ENCODE data around the gene ADCY7.

ADCY7 gene

DNA sequence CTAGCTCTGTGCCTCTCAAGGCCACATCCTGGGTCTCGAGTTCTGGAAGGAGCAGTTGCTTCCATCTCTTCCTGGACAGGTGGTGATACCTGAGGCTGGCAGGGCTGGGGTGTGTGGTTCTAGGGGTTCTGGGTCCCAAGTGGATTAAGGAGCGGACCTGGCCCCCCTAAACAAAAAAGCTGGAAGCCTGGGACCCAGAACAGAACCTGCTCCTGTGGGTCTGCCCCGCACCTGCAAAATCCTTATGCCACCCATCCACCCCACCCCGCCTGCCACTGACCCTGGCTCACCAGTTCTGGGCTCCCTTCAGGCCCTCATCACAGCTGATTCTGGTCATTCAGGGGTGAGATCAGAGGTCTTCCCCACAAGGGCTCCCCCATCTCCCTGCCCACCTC lies 44.8 kb downstream of the ADCY7 start:
- ATAC-seq (replicated peaks; ENCODE audit: extremely low read depth, poor library complexity, severe bottlenecking) = no peak
- Mint-ChIP-seq H3K9me3 (no peaks in the 10 kb centered on the region), H3K27me3 (no peaks in the 10 kb centered on the region), H3K4me3 (no peak overlapping the region), H3K4me1 (peaks cover 16% of the 10 kb centered on the region), H3K27ac (ENCODE audit: low read depth) (no peak overlapping the region), H3K36me3 (ENCODE audit: insufficient read depth) (peaks cover 47% of the 10 kb centered on the region)
- peak in 1 of 2 donors; percentile 6 for DNase-seq (ENCODE audit: low spot score in 2 of 2)

DNA sequence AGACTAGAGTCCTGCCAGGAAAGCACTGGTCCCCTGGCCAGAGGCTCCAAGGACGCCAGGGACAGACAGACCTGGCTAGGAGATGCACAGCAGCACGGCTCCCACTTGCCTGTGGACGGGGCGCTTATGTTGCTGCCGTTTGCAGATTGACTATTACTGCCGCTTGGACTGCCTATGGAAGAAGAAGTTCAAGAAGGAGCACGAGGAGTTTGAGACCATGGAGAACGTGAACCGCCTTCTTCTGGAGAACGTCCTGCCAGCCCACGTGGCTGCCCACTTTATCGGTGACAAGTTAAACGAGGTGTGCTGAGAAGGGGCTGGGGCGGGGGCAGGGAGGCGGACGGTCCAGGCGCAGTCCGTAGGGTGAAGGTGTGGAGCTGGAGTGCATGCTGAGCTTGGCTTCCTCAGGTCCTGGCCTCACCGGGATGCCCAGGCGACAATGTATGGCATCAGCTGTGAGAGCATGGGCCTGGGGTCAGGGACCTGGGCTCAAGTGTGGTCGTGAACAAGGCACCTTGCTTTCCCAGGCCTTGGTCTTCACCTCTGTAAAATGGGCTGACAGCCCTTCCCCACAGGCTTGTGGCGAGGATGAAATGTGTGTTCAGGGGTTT lies 45.6 kb downstream of the ADCY7 start:
- Mint-ChIP-seq H3K27ac (ENCODE audit: low read depth) (no peak overlapping the region), H3K4me1 (peaks cover 16% of the 10 kb centered on the region), H3K9me3 (no peaks in the 10 kb centered on the region), H3K4me3 (no peak overlapping the region), H3K36me3 (ENCODE audit: insufficient read depth) (peaks cover 53% of the 10 kb centered on the region), H3K27me3 (no peaks in the 10 kb centered on the region)
- no peak for ATAC-seq (replicated peaks; ENCODE audit: extremely low read depth, poor library complexity, severe bottlenecking)
- DNase-seq (ENCODE audit: low spot score in 2 of 2) = peak in 1 of 2 donors; percentile 9

DNA sequence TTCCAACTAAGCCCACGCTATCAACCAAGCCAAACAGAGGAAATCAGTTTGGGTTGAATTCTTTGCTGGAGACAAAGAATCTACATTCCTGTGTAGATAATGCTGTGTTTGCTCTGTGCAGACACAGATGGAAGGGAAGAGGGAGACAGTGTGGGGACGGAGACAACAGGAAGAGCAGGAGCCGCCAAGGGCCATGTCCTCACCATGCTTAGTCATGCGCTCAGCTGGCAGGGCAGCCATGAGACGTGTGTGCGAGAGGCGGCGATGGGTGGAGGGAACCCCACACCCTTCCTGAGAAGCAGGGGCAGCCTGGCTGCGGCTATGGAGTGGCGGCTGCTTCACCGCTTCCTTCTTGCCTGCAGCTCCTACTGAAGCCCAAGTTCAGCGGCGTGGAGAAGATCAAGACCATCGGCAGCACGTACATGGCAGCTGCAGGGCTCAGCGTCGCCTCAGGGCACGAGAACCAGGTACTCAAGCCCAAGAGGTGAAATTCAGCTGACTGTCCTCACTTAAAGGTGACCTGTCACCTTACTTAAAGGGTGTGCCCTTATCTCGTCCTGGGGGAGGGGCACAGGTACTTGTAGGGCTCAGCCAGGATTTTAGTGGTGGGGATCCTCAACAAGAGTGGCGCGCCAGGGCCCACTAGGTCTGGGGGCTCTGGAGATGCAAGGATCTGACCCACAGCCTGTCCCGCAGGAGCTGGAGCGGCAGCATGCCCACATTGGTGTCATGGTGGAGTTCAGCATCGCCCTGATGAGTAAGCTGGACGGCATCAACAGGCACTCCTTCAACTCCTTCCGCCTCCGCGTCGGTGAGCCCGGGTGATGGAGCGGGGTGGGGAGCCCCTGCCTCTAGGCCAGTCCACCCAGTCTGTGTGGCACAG lies 47.5 kb downstream of the ADCY7 start:
- peak overlapping the region; percentile 34 for H3K4me3 Mint-ChIP-seq
- DNase-seq (ENCODE audit: low spot score in 2 of 2) (no peak), ATAC-seq (replicated peaks; ENCODE audit: extremely low read depth, poor library complexity, severe bottlenecking) (peak; percentile 61)
- no peaks in the 10 kb centered on the region for H3K27me3 Mint-ChIP-seq
- H3K4me1 Mint-ChIP-seq = peaks cover 16% of the 10 kb centered on the region
- H3K27ac Mint-ChIP-seq (ENCODE audit: low read depth) = peak overlapping the region; percentile 74
- no peaks in the 10 kb centered on the region for H3K9me3 Mint-ChIP-seq
- peaks cover 57% of the 10 kb centered on the region for H3K36me3 Mint-ChIP-seq (ENCODE audit: insufficient read depth)

DNA sequence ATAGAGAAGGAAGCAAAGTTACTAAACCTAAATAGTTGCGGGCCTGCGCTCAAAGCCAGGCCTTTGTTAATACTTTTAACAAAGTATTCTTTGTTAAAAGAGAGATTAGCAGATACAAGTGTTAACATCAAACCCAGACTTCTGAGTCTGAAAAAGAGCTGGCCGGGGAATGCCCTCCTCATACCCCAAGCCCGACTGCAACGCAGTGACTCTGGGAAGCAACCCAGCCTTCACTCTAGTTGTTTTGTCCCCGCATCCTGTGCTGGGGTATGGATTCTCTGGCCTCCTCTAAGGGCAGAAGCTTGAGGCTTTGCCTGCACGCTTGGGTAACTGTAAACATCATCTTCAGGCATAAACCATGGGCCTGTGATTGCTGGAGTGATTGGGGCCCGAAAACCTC lies 48.3 kb downstream of the ADCY7 start:
- ATAC-seq (replicated peaks; ENCODE audit: extremely low read depth, poor library complexity, severe bottlenecking) = no peak
- Mint-ChIP-seq H3K4me3 (no peak overlapping the region), H3K9me3 (no peaks in the 10 kb centered on the region), H3K27ac (ENCODE audit: low read depth) (no peak overlapping the region), H3K27me3 (no peaks in the 10 kb centered on the region), H3K36me3 (ENCODE audit: insufficient read depth) (peaks cover 60% of the 10 kb centered on the region), H3K4me1 (peaks cover 16% of the 10 kb centered on the region)
- DNase-seq (ENCODE audit: low spot score in 2 of 2) = no peak

DNA sequence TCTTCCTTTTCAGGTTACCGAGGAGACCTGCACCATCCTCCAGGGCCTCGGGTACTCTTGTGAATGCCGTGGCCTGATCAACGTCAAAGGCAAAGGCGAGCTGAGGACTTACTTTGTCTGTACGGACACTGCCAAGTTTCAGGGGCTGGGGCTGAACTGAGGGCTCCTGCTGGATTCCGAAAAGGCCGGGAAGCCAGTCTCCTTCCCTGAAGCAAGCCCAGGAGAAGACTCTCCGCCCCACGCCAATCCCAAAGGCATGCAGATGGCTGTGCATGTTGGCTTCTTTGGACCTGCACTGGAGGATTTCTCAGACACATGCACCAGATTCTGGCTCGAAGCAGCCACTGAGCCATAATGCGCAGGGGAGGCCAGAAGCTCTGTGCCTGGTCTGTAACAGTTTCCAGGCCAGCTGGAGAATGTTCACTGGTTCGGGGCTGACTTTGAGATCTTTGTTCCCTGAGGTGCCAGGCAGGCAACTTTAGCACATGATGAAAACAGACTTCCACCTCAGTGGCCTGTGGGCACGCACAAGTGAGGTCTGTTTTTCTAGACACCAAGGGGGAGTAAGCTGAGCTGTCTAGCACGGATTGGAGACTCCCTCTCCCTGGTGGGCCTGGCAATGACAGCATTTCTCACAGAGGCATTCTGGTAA lies 49.1 kb downstream of the ADCY7 start:
- Mint-ChIP-seq H3K9me3 (no peaks in the 10 kb centered on the region), H3K27ac (ENCODE audit: low read depth) (no peak overlapping the region), H3K27me3 (no peaks in the 10 kb centered on the region), H3K36me3 (ENCODE audit: insufficient read depth) (peaks cover 65% of the 10 kb centered on the region), H3K4me3 (no peak overlapping the region), H3K4me1 (peaks cover 8% of the 10 kb centered on the region)
- DNase-seq (ENCODE audit: low spot score in 2 of 2) = no peak
- ATAC-seq (replicated peaks; ENCODE audit: extremely low read depth, poor library complexity, severe bottlenecking) = no peak

DNA sequence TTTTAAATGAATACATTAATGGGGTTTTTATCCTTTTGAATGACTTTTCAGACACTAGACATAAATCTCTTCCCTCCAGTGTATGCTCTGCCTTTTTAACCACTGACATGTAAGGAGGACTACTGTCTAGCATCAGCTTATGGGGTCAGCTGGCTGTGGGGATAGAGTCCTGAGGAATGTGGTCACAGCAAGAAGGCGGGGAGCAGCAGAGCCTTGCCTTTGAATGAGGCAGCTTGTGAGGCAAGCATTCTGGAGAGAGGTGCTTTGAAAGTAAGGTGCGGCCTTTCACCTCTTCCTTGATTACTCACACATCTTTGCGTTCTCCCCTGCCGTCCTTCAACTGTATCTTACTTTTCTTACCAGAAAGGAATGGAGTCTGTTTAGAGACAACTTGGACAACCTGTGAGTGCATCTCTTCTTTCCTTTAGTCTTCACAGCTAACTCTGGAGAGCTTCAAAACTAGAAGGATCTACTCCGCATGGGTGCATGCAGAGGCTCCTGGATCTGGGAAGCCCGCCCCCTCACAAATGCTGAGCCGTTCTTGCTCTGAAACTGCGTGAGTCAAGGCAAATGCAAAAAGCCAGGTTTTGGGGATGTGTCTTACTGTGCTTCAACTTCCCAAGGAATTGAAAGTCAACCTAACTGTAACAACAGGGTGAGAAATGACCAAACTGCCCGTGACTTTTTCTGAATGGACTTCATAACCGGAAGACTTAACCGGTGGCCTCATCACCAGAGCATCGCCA lies 49.9 kb downstream of the ADCY7 start:
- peaks cover 73% of the 10 kb centered on the region for H3K36me3 Mint-ChIP-seq (ENCODE audit: insufficient read depth)
- H3K27me3 Mint-ChIP-seq = no peaks in the 10 kb centered on the region
- H3K4me1 Mint-ChIP-seq = peaks cover 7% of the 10 kb centered on the region
- H3K4me3 Mint-ChIP-seq = no peak overlapping the region
- no peak for DNase-seq (ENCODE audit: low spot score in 2 of 2)
- H3K9me3 Mint-ChIP-seq = no peaks in the 10 kb centered on the region
- H3K27ac Mint-ChIP-seq (ENCODE audit: low read depth) = no peak overlapping the region
- ATAC-seq (replicated peaks; ENCODE audit: extremely low read depth, poor library complexity, severe bottlenecking) = no peak

DNA sequence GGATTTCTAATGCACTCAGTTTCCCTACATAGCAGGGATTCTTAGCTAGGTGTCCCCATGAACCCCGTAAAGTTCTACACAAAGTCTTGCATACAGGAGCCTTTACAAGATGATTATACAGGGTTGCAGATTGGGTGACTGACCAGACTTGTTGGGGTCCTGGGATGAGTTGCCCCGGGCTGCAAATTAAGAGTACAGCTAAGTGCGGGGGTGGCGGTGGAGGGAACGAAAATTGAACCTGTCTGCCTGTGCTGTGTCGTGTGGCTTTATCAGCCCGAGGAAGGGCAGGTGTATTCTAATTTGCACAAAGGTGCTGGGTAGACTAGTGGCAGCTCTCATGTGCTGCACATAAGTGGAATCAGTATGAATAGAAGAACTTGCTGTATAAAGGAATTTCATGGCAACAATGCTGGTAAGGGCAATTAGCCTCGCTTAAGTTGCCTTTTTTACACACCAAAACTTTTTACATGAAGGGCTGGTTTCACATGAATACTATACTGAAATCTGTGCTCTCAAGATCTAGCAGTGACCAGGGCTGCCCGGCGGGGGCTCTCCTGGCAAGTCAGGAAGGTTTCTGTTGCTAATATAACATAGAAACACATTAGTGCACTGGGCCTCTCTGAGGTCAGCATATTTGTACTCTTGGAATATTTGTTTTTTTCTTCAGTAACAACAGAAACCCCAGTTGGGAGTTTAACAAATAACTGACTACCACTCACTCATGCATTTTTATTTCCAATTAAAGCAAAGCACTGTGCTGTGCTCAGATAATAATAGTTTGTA lies 50.7 kb downstream of the ADCY7 start:
- peaks cover 73% of the 10 kb centered on the region for H3K36me3 Mint-ChIP-seq (ENCODE audit: insufficient read depth)
- H3K9me3 Mint-ChIP-seq = no peaks in the 10 kb centered on the region
- H3K27ac Mint-ChIP-seq (ENCODE audit: low read depth) = peak overlapping the region; percentile 23
- peaks cover under 1% of the 10 kb centered on the region for H3K4me1 Mint-ChIP-seq
- H3K4me3 Mint-ChIP-seq = no peak overlapping the region
- ATAC-seq (replicated peaks; ENCODE audit: extremely low read depth, poor library complexity, severe bottlenecking) (no peak), DNase-seq (ENCODE audit: low spot score in 2 of 2) (no peak)
- H3K27me3 Mint-ChIP-seq = no peaks in the 10 kb centered on the region

DNA sequence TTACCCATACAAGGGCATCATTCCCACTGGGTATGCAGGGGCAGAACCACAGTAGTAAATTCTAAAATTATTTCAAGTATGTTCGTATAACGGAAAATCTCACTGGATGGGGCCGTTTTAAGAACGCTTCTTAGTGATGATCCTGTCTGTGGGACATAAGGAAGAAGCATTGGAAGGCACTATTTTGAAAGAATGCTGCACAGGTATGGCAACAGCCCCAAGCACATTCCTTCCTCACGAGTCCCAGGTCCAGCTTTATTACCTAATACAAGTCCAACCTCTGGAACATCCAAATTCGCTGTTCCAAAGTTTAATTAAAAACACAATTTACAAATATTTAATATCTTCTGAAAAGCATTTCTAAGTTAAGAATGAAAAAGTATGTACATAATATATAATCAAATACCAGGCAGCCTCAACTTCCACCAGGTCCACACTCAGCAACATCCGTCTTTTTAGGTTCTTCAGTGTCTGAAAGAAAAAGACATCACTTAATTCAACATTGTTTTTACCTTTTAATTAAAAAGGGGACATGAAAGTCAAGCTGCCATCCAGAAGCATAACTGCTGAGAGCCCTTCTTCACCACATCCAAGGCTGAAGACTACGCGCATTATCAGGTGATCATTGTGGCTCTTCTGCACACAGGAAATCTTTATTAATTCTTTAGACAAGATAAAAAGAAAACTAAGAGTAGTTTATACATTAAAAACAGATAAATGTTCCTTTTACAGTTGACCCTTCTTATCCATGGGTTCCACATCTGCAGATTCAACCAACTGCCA lies 52.6 kb downstream of the ADCY7 start:
- H3K9me3 Mint-ChIP-seq = no peaks in the 10 kb centered on the region
- H3K27ac Mint-ChIP-seq (ENCODE audit: low read depth) = peak overlapping the region; percentile 23
- no peaks in the 10 kb centered on the region for H3K27me3 Mint-ChIP-seq
- peaks cover 64% of the 10 kb centered on the region for H3K36me3 Mint-ChIP-seq (ENCODE audit: insufficient read depth)
- no peak overlapping the region for H3K4me3 Mint-ChIP-seq
- H3K4me1 Mint-ChIP-seq = peaks cover 7% of the 10 kb centered on the region
- ATAC-seq (replicated peaks; ENCODE audit: extremely low read depth, poor library complexity, severe bottlenecking) (peak; percentile 49), DNase-seq (ENCODE audit: low spot score in 2 of 2) (no peak)

DNA sequence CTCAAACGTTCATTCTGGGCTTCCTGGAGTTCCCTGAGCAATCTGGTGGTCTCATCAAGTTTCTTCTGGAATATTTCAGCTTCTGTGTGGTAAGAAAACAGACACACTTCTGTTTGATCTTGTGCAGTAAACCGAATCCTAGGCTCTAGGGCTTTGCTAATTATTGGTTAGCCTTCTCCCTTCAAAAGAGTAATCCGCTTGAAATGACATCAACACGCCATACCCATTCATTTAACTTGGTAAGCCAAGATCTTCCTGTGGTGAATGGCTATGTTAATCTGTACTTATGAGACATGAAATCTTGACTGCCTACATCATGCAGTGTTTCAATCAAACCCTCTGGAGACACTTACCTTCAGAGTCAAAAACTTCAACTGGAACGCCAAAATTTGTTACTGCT lies 54.0 kb downstream of the ADCY7 start:
- DNase-seq (ENCODE audit: low spot score in 2 of 2) (no peak), ATAC-seq (replicated peaks; ENCODE audit: extremely low read depth, poor library complexity, severe bottlenecking) (no peak)
- peaks cover 15% of the 10 kb centered on the region for H3K4me1 Mint-ChIP-seq
- no peaks in the 10 kb centered on the region for H3K9me3 Mint-ChIP-seq
- H3K4me3 Mint-ChIP-seq = no peak overlapping the region
- no peaks in the 10 kb centered on the region for H3K27me3 Mint-ChIP-seq
- H3K27ac Mint-ChIP-seq (ENCODE audit: low read depth) = no peak overlapping the region
- peaks cover 64% of the 10 kb centered on the region for H3K36me3 Mint-ChIP-seq (ENCODE audit: insufficient read depth)

DNA sequence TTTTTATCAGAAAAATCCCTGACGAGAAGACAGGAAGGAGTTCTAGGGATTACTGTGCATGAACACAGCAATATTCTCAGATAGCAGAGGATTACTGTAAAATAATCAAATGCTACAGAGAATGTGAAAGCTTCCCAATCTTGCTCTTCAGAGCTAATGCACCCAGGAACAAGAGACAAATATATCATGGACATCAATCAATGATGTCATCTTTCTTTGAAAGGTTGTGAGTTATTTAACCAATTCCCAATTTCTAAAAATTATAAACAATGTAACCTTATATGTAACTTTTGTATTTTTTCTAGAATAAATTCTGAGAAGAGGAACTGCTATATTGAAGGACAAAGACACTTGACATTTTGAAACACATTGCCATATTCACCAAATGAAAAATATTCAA lies 56.0 kb downstream of the ADCY7 start:
- H3K4me3 Mint-ChIP-seq = no peak overlapping the region
- peaks cover 22% of the 10 kb centered on the region for H3K4me1 Mint-ChIP-seq
- no peaks in the 10 kb centered on the region for H3K9me3 Mint-ChIP-seq

DNA sequence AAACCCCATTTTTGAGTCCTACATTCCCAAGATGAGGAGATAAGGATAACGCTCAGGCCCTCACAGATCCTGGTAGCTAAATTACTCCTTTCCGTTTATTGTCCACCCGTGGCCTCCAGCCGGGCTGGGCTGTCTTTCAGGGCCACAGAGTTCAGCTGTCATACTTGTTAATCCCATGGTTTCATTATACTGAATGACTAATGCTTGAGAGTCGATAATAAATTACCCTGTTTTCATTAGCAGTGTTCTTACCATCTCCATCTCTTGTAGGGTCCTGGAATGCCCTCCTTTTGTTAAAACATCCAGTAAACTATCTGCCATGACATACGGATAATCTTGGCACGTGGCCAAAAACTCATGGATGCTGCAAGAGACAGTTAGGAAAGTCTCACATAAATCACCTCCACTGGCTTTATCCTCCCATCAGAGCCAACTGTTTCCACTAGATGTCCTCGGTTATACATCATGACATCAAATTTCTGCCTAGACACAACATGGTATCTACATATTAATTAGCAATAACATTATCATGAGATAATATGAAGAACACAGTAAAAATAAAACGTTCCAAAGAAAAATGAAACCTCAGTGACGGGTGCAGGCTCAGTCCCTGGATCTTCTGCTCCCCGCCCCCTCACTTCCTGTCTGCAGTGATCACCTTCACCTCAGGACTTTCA lies 57.1 kb downstream of the ADCY7 start:
- Mint-ChIP-seq H3K27ac (ENCODE audit: low read depth) (peak overlapping the region; percentile 83), H3K9me3 (no peaks in the 10 kb centered on the region), H3K27me3 (no peaks in the 10 kb centered on the region), H3K4me1 (peaks cover 28% of the 10 kb centered on the region), H3K36me3 (ENCODE audit: insufficient read depth) (peaks cover 50% of the 10 kb centered on the region), H3K4me3 (no peak overlapping the region)
- ATAC-seq (replicated peaks; ENCODE audit: extremely low read depth, poor library complexity, severe bottlenecking) (no peak), DNase-seq (ENCODE audit: low spot score in 2 of 2) (no peak)

More for the DNA sequence above, 56.0 kb downstream of the ADCY7 start:
- DNase-seq (ENCODE audit: low spot score in 2 of 2) = no peak
- Mint-ChIP-seq H3K36me3 (ENCODE audit: insufficient read depth) (peaks cover 55% of the 10 kb centered on the region), H3K27ac (ENCODE audit: low read depth) (peak overlapping the region; percentile 67), H3K27me3 (no peaks in the 10 kb centered on the region)
- ATAC-seq (replicated peaks; ENCODE audit: extremely low read depth, poor library complexity, severe bottlenecking) = no peak

Data from central memory CD8-positive, alpha-beta T cell (primary cell).